ENCODE results near the gene PRIM2.
"Not testable (repeated sequence)": the region's sequence is repeated elsewhere in the genome, so short reads cannot be mapped to it uniquely, and the experiment has no call there.

The PRIM2 gene

GRCh38 chr6:57606331-57606730 is 288.9 kb downstream of the PRIM2 start:
- H3K27me3 Mint-ChIP-seq; DNase-seq; H3K36me3 Mint-ChIP-seq (ENCODE audit: insufficient read depth); H3K4me3 Mint-ChIP-seq; H3K9me3 Mint-ChIP-seq; H3K4me1 Mint-ChIP-seq (ENCODE audit: low read depth in 2 of 2); ATAC-seq (replicated peaks); H3K27ac Mint-ChIP-seq: not testable (repeated sequence)

- H3K4me1 Mint-ChIP-seq (ENCODE audit: low read depth in 2 of 2); H3K27ac Mint-ChIP-seq; H3K4me3 Mint-ChIP-seq; H3K27me3 Mint-ChIP-seq; ATAC-seq (replicated peaks); DNase-seq; H3K9me3 Mint-ChIP-seq; H3K36me3 Mint-ChIP-seq (ENCODE audit: insufficient read depth): not testable (repeated sequence)
Measured at GRCh38 chr6:57610612-57611011, 293.2 kb downstream of the PRIM2 start.

DNA sequence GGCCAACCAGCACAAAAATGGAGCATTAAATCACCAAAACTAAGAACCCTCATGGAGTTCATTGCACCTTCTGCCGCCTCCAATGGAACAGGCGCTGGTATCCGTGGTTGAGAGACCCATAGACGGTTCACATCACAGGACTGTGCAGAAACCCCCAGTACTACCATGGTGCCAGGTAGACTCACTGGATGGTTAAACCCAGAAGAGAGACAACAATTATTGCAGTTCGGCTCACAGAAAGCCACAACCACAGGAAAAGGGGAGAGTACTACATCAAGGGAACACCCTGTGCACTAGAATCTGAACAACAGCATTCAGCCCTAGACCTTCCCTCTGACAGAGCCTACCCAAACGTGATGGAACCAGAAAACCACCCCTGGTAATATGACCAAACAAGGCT is 301.5 kb downstream of the PRIM2 start:
- ATAC-seq (replicated peaks); H3K4me1 Mint-ChIP-seq (ENCODE audit: low read depth in 2 of 2); H3K4me3 Mint-ChIP-seq; DNase-seq; H3K27me3 Mint-ChIP-seq; H3K27ac Mint-ChIP-seq; H3K9me3 Mint-ChIP-seq; H3K36me3 Mint-ChIP-seq (ENCODE audit: insufficient read depth): not testable (repeated sequence)

- not testable (repeated sequence) for ATAC-seq (replicated peaks); H3K4me1 Mint-ChIP-seq (ENCODE audit: low read depth in 2 of 2); H3K4me3 Mint-ChIP-seq; H3K9me3 Mint-ChIP-seq; H3K27me3 Mint-ChIP-seq; DNase-seq; H3K27ac Mint-ChIP-seq; H3K36me3 Mint-ChIP-seq (ENCODE audit: insufficient read depth)
Measured at GRCh38 chr6:57631773-57632172, 314.3 kb downstream of the PRIM2 start.

DNA sequence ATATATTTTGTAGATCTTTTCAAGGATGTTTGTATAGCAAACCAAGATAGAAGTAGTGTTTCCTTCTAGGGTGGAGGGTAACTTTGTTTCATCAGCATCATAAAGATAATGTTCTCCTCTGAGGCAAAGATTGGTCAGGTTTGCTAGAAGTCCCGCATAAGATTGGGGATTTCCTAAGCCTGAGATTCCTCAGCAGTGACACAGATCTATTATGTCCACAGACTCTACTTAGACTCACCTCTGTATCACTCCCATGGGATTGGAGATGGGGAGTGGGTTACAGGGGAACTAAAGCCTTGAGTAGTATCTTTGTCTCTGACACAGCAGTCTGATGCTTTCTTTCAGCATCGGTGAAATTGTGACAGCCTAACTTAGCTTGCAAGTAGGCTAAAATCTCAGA is 341.1 kb downstream of the PRIM2 start:
- not testable (repeated sequence) for H3K4me1 Mint-ChIP-seq (ENCODE audit: low read depth in 2 of 2); H3K9me3 Mint-ChIP-seq; H3K27ac Mint-ChIP-seq; H3K36me3 Mint-ChIP-seq (ENCODE audit: insufficient read depth); ATAC-seq (replicated peaks); H3K4me3 Mint-ChIP-seq; DNase-seq
- H3K27me3 Mint-ChIP-seq, result peaks cover 7 to 12% of the 10 kb centered on the region in 2 donors

DNA sequence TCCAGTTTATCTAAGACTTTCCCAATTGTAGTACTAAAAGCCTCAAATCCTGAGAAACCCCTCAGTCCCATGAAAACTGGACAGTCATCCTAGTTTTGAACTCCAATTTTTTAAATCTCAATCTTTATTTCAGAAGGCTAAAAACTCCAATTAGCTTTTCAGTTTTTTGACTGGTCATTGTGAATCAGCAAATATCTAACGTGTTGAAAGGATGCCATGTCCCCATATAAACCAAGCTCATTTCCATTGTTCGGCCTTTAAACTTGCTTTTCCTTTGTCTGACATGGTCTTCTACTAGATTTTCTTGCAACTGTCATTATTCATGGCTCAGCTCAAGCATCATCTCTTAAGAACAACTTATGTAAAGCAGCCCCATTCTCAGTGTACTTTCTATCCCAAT is 342.4 kb downstream of the PRIM2 start:
- DNase-seq; H3K36me3 Mint-ChIP-seq (ENCODE audit: insufficient read depth); ATAC-seq (replicated peaks); H3K4me1 Mint-ChIP-seq (ENCODE audit: low read depth in 2 of 2); H3K27ac Mint-ChIP-seq; H3K4me3 Mint-ChIP-seq; H3K9me3 Mint-ChIP-seq: not testable (repeated sequence)
- peaks cover 7 to 12% of the 10 kb centered on the region in 2 donors for H3K27me3 Mint-ChIP-seq

GRCh38 chr6:57660940-57661339 is 343.5 kb downstream of the PRIM2 start:
- not testable (repeated sequence) for DNase-seq; ATAC-seq (replicated peaks); H3K9me3 Mint-ChIP-seq; H3K4me3 Mint-ChIP-seq; H3K27ac Mint-ChIP-seq; H3K36me3 Mint-ChIP-seq (ENCODE audit: insufficient read depth); H3K4me1 Mint-ChIP-seq (ENCODE audit: low read depth in 2 of 2)
- peaks cover 7 to 12% of the 10 kb centered on the region in 2 donors for H3K27me3 Mint-ChIP-seq

- H3K36me3 Mint-ChIP-seq (ENCODE audit: insufficient read depth); DNase-seq; H3K27ac Mint-ChIP-seq; H3K9me3 Mint-ChIP-seq; ATAC-seq (replicated peaks); H3K4me1 Mint-ChIP-seq (ENCODE audit: low read depth in 2 of 2); H3K4me3 Mint-ChIP-seq: not testable (repeated sequence)
- H3K27me3 Mint-ChIP-seq, result peaks cover 7 to 11% of the 10 kb centered on the region in 2 donors
Measured at GRCh38 chr6:57668108-57668507, 350.7 kb downstream of the PRIM2 start.

DNA sequence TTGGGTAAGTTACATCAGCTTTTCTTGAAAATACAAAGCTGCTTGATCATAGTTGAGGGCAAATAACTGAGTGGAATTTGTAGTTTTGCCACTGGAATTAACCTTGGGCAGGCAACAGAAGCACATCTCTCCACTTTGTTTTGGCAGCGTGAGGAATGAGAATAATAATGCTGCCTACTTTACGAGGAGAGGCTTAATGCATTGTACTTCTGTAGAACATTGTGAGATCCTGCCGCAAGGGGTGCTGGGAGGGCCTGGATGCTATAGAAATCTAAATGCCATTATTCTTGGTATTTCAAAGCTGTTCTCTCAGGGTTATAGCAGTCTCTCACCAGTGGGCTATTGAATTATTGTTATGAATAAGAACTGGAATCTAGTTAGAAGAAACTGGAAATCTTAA is 353.8 kb downstream of the PRIM2 start:
- not testable (repeated sequence) for H3K4me3 Mint-ChIP-seq; H3K27ac Mint-ChIP-seq; H3K4me1 Mint-ChIP-seq (ENCODE audit: low read depth in 2 of 2); H3K36me3 Mint-ChIP-seq (ENCODE audit: insufficient read depth); DNase-seq; ATAC-seq (replicated peaks); H3K9me3 Mint-ChIP-seq
- peaks cover 11 to 16% of the 10 kb centered on the region in 2 donors for H3K27me3 Mint-ChIP-seq

GRCh38 chr6:57671937-57672627 is 354.7 kb downstream of the PRIM2 start:
- not testable (repeated sequence) for H3K27ac Mint-ChIP-seq; H3K4me3 Mint-ChIP-seq; H3K4me1 Mint-ChIP-seq (ENCODE audit: low read depth in 2 of 2); DNase-seq; ATAC-seq (replicated peaks); H3K36me3 Mint-ChIP-seq (ENCODE audit: insufficient read depth); H3K9me3 Mint-ChIP-seq
- H3K27me3 Mint-ChIP-seq, result peaks cover 11 to 21% of the 10 kb centered on the region in 2 donors

GRCh38 chr6:57673281-57673680 is 355.9 kb downstream of the PRIM2 start:
- DNase-seq; H3K9me3 Mint-ChIP-seq; H3K27ac Mint-ChIP-seq; ATAC-seq (replicated peaks); H3K36me3 Mint-ChIP-seq (ENCODE audit: insufficient read depth); H3K4me3 Mint-ChIP-seq; H3K4me1 Mint-ChIP-seq (ENCODE audit: low read depth in 2 of 2): not testable (repeated sequence)
- peaks cover 11 to 24% of the 10 kb centered on the region in 2 donors for H3K27me3 Mint-ChIP-seq

DNA sequence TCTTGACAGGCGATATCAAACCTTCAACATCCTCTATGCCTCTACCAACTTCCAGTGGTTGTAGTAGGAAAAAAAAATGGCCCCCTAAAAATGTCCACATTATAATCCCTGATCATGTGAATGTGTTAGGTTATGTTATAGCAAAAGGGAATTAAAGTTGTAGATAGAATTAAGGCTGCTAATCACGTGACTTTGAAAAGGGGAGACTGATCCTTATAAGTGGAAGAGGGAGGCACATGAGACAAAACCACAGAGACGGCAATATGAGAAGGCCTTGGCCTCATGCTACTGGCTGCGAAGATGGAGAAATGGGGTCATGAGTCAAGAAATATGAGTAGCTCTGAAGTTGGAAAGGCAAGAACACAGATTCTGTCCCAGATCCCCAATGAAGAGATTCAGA is 358.0 kb downstream of the PRIM2 start:
- H3K27ac Mint-ChIP-seq; H3K4me3 Mint-ChIP-seq; ATAC-seq (replicated peaks); H3K36me3 Mint-ChIP-seq (ENCODE audit: insufficient read depth); DNase-seq; H3K4me1 Mint-ChIP-seq (ENCODE audit: low read depth in 2 of 2); H3K9me3 Mint-ChIP-seq: not testable (repeated sequence)
- peaks cover 11 to 24% of the 10 kb centered on the region in 2 donors for H3K27me3 Mint-ChIP-seq

- not testable (repeated sequence) for H3K4me1 Mint-ChIP-seq (ENCODE audit: low read depth in 2 of 2); ATAC-seq (replicated peaks); H3K9me3 Mint-ChIP-seq; H3K36me3 Mint-ChIP-seq (ENCODE audit: insufficient read depth); DNase-seq; H3K27ac Mint-ChIP-seq; H3K4me3 Mint-ChIP-seq
- H3K27me3 Mint-ChIP-seq, result peaks cover 6 to 11% of the 10 kb centered on the region in 2 donors
Measured at GRCh38 chr6:57696382-57696781, 379.0 kb downstream of the PRIM2 start.
